Loucy (cell line): ENCODE results near the gene LRRC56.

ENCODE experiments used
- H2AFZ ChIP-seq: fragments of 200-600 bp; sonication (generic); 2 replicates; pipeline ENCODE4 v1.6.0; 2016; ENCODE audit warnings: antibody characterized with exemption, mild to moderate bottlenecking, low read length, moderate library complexity
- H3F3A ChIP-seq: fragments of 200-600 bp; 2 replicates; pipeline ENCODE4 v1.6.0; 2016; ENCODE audit warnings: antibody characterized with exemption, low read depth, mild to moderate bottlenecking
- H3K27me3 ChIP-seq: fragments of 200-600 bp; sonication (generic); 2 replicates; pipeline ENCODE4 v1.6.1; 2014; ENCODE audit warnings: low read length, mild to moderate bottlenecking; ENCODE audit not compliant: insufficient read depth, poor library complexity, severe bottlenecking
- H3K36me3 ChIP-seq: fragments of 200-600 bp; sonication (generic); 2 replicates; pipeline ENCODE4 v1.6.1; 2016; ENCODE audit warnings: low read length; ENCODE audit not compliant: insufficient read depth
- H3K4me1 ChIP-seq: fragments of 200-600 bp; sonication (generic); 2 replicates; pipeline ENCODE4 v1.5.1; 2014; ENCODE audit warnings: low read length, mild to moderate bottlenecking; ENCODE audit not compliant: insufficient read depth, poor library complexity, severe bottlenecking
- H3K4me2 ChIP-seq: fragments of 200-600 bp; sonication (generic); 2 replicates; pipeline ENCODE4 v1.6.0; 2014; ENCODE audit warnings: antibody characterized with exemption, low read length, low read depth, mild to moderate bottlenecking; ENCODE audit not compliant: poor library complexity, severe bottlenecking
- H3K4me3 ChIP-seq: fragments of 200-600 bp; sonication (generic); 2 replicates; pipeline ENCODE4 v1.5.1; 2014; ENCODE audit warnings: low read length, mild to moderate bottlenecking, mixed read lengths; ENCODE audit not compliant: poor library complexity, severe bottlenecking
- H3K79me2 ChIP-seq: fragments of 200-600 bp; sonication (generic); 2 replicates; pipeline ENCODE4 v1.6.1; 2014; ENCODE audit warnings: low read length; ENCODE audit not compliant: insufficient read depth
- H3K9ac ChIP-seq: fragments of 200-600 bp; sonication (generic); 2 replicates; pipeline ENCODE4 v1.6.0; 2014; ENCODE audit warnings: mild to moderate bottlenecking, low read depth, low read length, moderate library complexity; ENCODE audit not compliant: poor library complexity, severe bottlenecking
- H3K9me2 ChIP-seq: fragments of 200-600 bp; sonication (generic); replicated peaks from 2 replicates; pipeline ENCODE4 v1.6.1; 2016; ENCODE audit warnings: low read depth, low read length, mixed read lengths
- H3K9me3 ChIP-seq: fragments of 200-600 bp; sonication (generic); 2 replicates; pipeline ENCODE4 v1.6.1; 2014; ENCODE audit warnings: mild to moderate bottlenecking, antibody characterized with exemption, low read length, low read depth; ENCODE audit not compliant: insufficient read depth
- H4K20me1 ChIP-seq: fragments of 200-600 bp; sonication (generic); 2 replicates; pipeline ENCODE4 v1.6.0; 2014; ENCODE audit warnings: antibody characterized with exemption, low read length, mild to moderate bottlenecking; ENCODE audit not compliant: insufficient read depth, poor library complexity, severe bottlenecking
- EZH2phosphoT487 ChIP-seq: fragments of 200-600 bp; IDR thresholded peaks from 2 replicates; pipeline ENCODE4 v1.6.1; 2018; ENCODE audit warnings: antibody characterized with exemption, mild to moderate bottlenecking, moderate library complexity, borderline replicate concordance
- TF ChIP-seq, protein P1 (sequence below): fragments of 200-600 bp; sonication (generic); conservative IDR thresholded peaks from 2 replicates; pipeline ENCODE4 v1.5.1; 2014; ENCODE audit warnings: mild to moderate bottlenecking, antibody characterized with exemption, low read length

LRRC56 gene

GRCh38 chr11:593347-593746 is 56.0 kb downstream of the LRRC56 start:
- H3K9me2 ChIP-seq, result no peaks in the 10 kb centered on the region
- peaks cover 16% of the 10 kb centered on the region; the same call in 1 of the 2 replicates for H3K79me2 ChIP-seq
- H3F3A ChIP-seq, result no peaks in the 10 kb centered on the region
- no peak for TF ChIP-seq EZH2phosphoT487
- TF ChIP-seq, protein P1, sequence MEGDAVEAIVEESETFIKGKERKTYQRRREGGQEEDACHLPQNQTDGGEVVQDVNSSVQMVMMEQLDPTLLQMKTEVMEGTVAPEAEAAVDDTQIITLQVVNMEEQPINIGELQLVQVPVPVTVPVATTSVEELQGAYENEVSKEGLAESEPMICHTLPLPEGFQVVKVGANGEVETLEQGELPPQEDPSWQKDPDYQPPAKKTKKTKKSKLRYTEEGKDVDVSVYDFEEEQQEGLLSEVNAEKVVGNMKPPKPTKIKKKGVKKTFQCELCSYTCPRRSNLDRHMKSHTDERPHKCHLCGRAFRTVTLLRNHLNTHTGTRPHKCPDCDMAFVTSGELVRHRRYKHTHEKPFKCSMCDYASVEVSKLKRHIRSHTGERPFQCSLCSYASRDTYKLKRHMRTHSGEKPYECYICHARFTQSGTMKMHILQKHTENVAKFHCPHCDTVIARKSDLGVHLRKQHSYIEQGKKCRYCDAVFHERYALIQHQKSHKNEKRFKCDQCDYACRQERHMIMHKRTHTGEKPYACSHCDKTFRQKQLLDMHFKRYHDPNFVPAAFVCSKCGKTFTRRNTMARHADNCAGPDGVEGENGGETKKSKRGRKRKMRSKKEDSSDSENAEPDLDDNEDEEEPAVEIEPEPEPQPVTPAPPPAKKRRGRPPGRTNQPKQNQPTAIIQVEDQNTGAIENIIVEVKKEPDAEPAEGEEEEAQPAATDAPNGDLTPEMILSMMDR, result no peak
- H3K27me3 ChIP-seq, result no peaks in the 10 kb centered on the region
- H3K36me3 ChIP-seq, result peaks cover 93% of the 10 kb centered on the region; the same call in 1 of the 2 replicates
- H3K9me3 ChIP-seq, result no peaks in the 10 kb centered on the region
- H4K20me1 ChIP-seq, result peaks cover 13% of the 10 kb centered on the region
- no peak overlapping the region for H3K4me3 ChIP-seq
- H3K4me1 ChIP-seq, result no peaks in the 10 kb centered on the region
- H2AFZ ChIP-seq, result no peak overlapping the region
- H3K9ac ChIP-seq, result no peak overlapping the region
- H3K4me2 ChIP-seq, result no peak overlapping the region

DNA sequence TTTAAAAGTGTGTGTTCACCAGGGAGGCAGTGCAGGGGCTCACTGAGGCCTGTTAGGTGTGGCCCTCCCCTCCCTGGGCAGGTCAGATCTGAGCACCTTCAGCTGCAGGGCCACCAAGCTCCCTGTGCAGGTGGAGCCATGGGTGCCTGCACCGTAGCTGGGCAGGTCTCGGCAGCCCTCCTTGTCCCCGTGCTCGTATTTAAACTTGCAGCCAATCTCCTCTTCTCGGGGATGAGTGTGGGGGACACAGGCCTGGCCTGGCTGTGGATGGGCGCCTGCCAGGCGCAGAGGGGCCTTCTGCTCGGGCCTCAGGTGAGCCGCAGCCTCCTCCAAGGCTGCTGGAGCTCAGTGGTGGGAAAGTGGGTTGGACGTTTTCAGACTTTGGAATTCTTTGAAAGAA is 58.1 kb downstream of the LRRC56 start:
- Histone ChIP-seq H4K20me1 (peaks cover 7% of the 10 kb centered on the region), H3K9me3 (no peaks in the 10 kb centered on the region), H3K4me1 (no peaks in the 10 kb centered on the region), H3F3A (no peaks in the 10 kb centered on the region), H3K9ac (no peak overlapping the region), H3K36me3 (peaks cover 92% of the 10 kb centered on the region; the same call in 1 of the 2 replicates), H3K79me2 (peaks cover under 1% of the 10 kb centered on the region; the same call in 1 of the 2 replicates), H3K4me3 (no peak overlapping the region), H3K9me2 (no peaks in the 10 kb centered on the region), H3K27me3 (no peaks in the 10 kb centered on the region), H3K4me2 (no peak overlapping the region), H2AFZ (no peak overlapping the region)
- TF ChIP-seq EZH2phosphoT487, result no peak
- TF ChIP-seq, protein P1, result no peak

DNA sequence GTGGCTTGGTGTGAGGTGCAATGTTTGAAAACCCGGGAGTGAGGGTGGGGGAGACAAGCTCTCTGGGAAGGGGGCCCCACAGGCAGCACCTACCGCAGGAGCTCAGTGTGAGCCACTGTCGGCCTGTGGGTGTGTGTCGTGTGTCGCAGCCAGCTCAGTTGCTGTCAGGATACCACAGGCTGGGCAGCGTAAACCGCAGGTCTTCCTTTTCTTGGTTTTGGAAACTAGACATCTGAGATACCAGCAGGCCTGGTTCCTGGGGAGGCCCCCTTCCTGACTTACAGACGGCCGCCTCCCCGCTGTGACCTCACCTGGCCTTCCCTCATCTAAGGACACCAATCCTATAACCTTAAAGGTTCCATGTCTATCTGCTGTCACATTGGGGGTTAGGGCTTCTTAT is 59.0 kb downstream of the LRRC56 start:
- no peaks in the 10 kb centered on the region for H3K79me2 ChIP-seq

More for the DNA sequence above, 59.0 kb downstream of the LRRC56 start:
- H3F3A ChIP-seq, result no peaks in the 10 kb centered on the region
- no peak overlapping the region for H2AFZ ChIP-seq
- H3K4me1 ChIP-seq, result no peaks in the 10 kb centered on the region
- TF ChIP-seq, protein P1, result no peak
- no peak for TF ChIP-seq EZH2phosphoT487
- no peaks in the 10 kb centered on the region for H3K9me2 ChIP-seq
- H3K9ac ChIP-seq, result no peak overlapping the region
- no peaks in the 10 kb centered on the region for H4K20me1 ChIP-seq
- no peak overlapping the region for H3K4me3 ChIP-seq
- no peaks in the 10 kb centered on the region for H3K9me3 ChIP-seq
- peaks cover 87% of the 10 kb centered on the region; the same call in 1 of the 2 replicates for H3K36me3 ChIP-seq
- no peaks in the 10 kb centered on the region for H3K27me3 ChIP-seq
- no peak overlapping the region for H3K4me2 ChIP-seq
